Activated CD4-positive, alpha-beta T cell treated with anti-CD3 and anti-CD28 coated beads, Interleukin-2, amount 50 U/mL, for 16 hours (primary cell): ENCODE measurements around the gene HHAT.

Source experiments
- DNase-seq: peaks from one replicate; pipeline ENCODE4 v3.0.0-alpha.2; 2020

The HHAT gene

GRCh38 chr1:210328746-210329503 is at the start of gene HHAT:
TSS of gene HHAT (plus strand) at chr1:210328902. CDS start at chr1:210348976, 20,074 bp downstream.
- DNase-seq = peak; percentile 76

GRCh38 chr1:210280221-210280620 is 48.5 kb upstream of the HHAT start:
- DNase-seq = no peak

- no peak for DNase-seq
Measured at GRCh38 chr1:210288116-210288515, 40.6 kb upstream of the HHAT start.

- DNase-seq = no peak
Measured at GRCh38 chr1:210289248-210289647, 39.5 kb upstream of the HHAT start.

GRCh38 chr1:210291081-210291764 is 37.5 kb upstream of the HHAT start:
- DNase-seq = no peak

- no peak for DNase-seq
Measured at GRCh38 chr1:210291786-210292230, 36.9 kb upstream of the HHAT start.

GRCh38 chr1:210292231-210292871 is 36.4 kb upstream of the HHAT start:
- peak; percentile 37 for DNase-seq

GRCh38 chr1:210293171-210293607 is 35.5 kb upstream of the HHAT start:
- DNase-seq = no peak

GRCh38 chr1:210294999-210295745 is 33.5 kb upstream of the HHAT start:
- DNase-seq = no peak

GRCh38 chr1:210296682-210297081 is 32.0 kb upstream of the HHAT start:
- no peak for DNase-seq

- no peak for DNase-seq
Measured at GRCh38 chr1:210298296-210298695, 30.4 kb upstream of the HHAT start.

GRCh38 chr1:210298936-210299335 is 29.8 kb upstream of the HHAT start:
- DNase-seq = no peak

- no peak for DNase-seq
Measured at GRCh38 chr1:210299501-210299900, 29.2 kb upstream of the HHAT start.

- no peak for DNase-seq
Measured at GRCh38 chr1:210300923-210301614, 27.6 kb upstream of the HHAT start.

GRCh38 chr1:210301615-210302000 is 27.1 kb upstream of the HHAT start:
- no peak for DNase-seq

- DNase-seq = no peak
Measured at GRCh38 chr1:210302501-210302900, 26.2 kb upstream of the HHAT start.

GRCh38 chr1:210303391-210303790 is 25.3 kb upstream of the HHAT start:
- DNase-seq = no peak

GRCh38 chr1:210310562-210311153 is 18.0 kb upstream of the HHAT start:
- DNase-seq = no peak

- no peak for DNase-seq
Measured at GRCh38 chr1:210311726-210312493, 16.8 kb upstream of the HHAT start.

GRCh38 chr1:210313046-210313595 is 15.6 kb upstream of the HHAT start:
- no peak for DNase-seq

- no peak for DNase-seq
Measured at GRCh38 chr1:210313921-210314320, 14.8 kb upstream of the HHAT start.
